GM06990 (cell line): ENCODE results near the gene BCS1L.

ENCODE experiments used
- DNase-seq: peaks from one replicate; pipeline ENCODE4 v3.0.0-alpha.2; 2011; ENCODE audit not compliant: insufficient read length; ENCODE audit errors: extremely low read depth
- H3K27me3 ChIP-seq: replicated peaks from 2 replicates; pipeline ENCODE4 v1.6.0; 2011; ENCODE audit warnings: low read length; ENCODE audit not compliant: control insufficient read depth, insufficient read depth
- H3K36me3 ChIP-seq: 2 replicates; pipeline ENCODE4 v1.5.1; 2011; ENCODE audit warnings: low read length; ENCODE audit not compliant: control insufficient read depth, insufficient read depth
- H3K4me3 ChIP-seq: replicated peaks from 2 replicates; pipeline ENCODE4 v1.5.1; 2011; ENCODE audit warnings: low read depth, mild to moderate bottlenecking, control low read depth, low read length
- TF ChIP-seq, protein P1 (sequence below): IDR thresholded peaks from 2 replicates; pipeline ENCODE4 v1.5.1; 2011; ENCODE audit warnings: low read length, control low read depth, mild to moderate bottlenecking, inconsistent platforms; ENCODE audit not compliant: insufficient read depth, poor library complexity, severe bottlenecking

The BCS1L gene

GRCh38 chr2:218642121-218642656 is 17.3 kb upstream of the BCS1L start:
- Histone ChIP-seq H3K36me3 (peaks cover 58% of the 10 kb centered on the region), H3K4me3 (no peak overlapping the region), H3K27me3 (no peaks in the 10 kb centered on the region)
- DNase-seq, result no peak
- TF ChIP-seq, protein P1, sequence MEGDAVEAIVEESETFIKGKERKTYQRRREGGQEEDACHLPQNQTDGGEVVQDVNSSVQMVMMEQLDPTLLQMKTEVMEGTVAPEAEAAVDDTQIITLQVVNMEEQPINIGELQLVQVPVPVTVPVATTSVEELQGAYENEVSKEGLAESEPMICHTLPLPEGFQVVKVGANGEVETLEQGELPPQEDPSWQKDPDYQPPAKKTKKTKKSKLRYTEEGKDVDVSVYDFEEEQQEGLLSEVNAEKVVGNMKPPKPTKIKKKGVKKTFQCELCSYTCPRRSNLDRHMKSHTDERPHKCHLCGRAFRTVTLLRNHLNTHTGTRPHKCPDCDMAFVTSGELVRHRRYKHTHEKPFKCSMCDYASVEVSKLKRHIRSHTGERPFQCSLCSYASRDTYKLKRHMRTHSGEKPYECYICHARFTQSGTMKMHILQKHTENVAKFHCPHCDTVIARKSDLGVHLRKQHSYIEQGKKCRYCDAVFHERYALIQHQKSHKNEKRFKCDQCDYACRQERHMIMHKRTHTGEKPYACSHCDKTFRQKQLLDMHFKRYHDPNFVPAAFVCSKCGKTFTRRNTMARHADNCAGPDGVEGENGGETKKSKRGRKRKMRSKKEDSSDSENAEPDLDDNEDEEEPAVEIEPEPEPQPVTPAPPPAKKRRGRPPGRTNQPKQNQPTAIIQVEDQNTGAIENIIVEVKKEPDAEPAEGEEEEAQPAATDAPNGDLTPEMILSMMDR, result no peak

DNA sequence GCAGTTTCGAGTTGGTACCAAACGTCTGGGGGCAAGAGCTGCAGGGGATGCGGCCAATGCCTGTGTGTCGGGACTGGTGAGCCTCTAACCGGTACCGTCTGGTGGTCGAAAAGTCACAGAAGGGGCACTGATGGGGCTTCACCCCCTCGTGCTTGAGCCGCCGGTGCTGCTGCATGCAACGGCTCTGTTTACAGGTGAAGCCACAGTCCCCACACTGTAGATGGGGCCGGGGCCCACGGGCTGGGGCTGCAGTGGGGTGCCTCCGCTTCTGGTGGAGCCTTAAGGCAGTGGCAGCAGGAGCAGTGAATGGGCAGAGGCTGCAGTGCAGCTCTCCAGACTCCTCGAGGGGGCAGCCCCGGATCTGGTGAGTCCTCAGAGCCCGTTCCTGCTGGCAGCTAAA is 16.7 kb upstream of the BCS1L start:
- no peak for DNase-seq
- TF ChIP-seq, protein P1, result no peak
- no peak overlapping the region for H3K4me3 ChIP-seq
- H3K36me3 ChIP-seq, result peaks cover 61% of the 10 kb centered on the region
- H3K27me3 ChIP-seq, result no peaks in the 10 kb centered on the region

DNA sequence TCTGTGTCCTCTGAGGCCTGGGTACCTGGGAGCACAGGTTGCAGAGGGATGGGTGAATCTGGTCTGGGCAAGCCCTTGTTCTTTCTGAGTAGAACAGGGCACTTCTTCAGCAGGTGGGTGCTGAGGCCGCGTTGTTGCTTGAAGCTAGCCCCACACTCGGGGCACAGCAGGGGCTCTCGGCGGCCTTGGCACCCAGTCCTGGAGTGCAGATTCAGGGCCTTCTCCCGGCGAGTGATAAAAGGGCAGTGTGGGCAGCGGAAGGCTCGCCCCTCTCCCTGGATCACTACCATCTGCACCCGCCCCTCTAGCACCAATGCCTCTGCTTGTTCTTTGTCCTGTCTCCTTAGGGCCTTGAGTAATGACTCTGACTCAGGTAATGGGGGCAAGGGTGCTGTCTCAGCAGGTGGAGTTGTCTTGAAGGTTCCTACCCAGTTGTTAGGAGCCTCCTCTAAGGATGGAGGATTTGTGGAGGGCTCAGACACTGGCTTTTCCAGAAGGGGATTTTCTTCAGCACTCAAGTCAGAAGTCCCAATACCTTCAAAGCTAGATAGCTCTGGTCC is 15.7 kb upstream of the BCS1L start:
- Histone ChIP-seq H3K36me3 (peaks cover 58% of the 10 kb centered on the region), H3K27me3 (no peaks in the 10 kb centered on the region), H3K4me3 (no peak overlapping the region)
- TF ChIP-seq, protein P1, result no peak
- no peak for DNase-seq

DNA sequence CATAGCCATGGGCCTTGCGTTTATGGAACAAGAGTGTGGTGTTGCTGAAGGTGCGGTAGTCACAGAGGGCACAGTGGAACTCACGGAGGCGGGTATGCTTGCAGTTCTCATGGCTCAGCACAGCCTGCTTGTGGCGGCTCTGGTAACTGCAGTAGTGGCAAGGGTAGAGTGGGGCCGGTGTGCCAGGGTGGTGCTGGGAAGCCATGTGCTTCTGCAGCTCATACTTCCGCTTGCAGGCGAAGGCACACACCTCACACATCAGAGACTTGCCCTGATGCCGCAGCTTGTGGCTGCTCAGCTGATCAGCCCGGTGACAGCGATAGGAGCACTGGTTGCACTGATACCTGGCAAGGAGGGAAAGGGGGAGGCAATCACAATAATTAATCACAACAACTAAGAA is 14.8 kb upstream of the BCS1L start:
- no peaks in the 10 kb centered on the region for H3K27me3 ChIP-seq
- TF ChIP-seq, protein P1, result no peak
- H3K36me3 ChIP-seq, result peaks cover 66% of the 10 kb centered on the region
- no peak for DNase-seq
- no peak overlapping the region for H3K4me3 ChIP-seq

DNA sequence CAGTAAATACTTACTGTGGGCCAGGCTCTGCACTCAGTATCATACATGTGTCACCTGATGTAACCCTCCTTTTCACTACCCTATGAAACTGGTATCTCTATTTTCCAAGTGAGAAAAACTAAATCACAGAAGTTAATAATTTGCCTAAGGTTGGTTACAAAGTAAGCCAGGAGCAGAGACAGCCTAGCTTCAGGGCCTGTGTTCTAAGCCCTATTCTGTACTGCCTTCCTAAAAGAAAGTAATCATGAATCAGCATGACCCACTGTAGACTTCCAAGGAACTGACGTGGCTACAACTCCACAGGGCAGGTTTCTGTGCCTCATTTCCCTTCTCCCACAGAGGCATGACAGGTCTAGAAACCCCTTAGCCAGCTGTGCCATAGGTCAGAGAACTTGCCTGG is 14.4 kb upstream of the BCS1L start:
- DNase-seq, result no peak
- Histone ChIP-seq H3K36me3 (peaks cover 66% of the 10 kb centered on the region), H3K27me3 (no peaks in the 10 kb centered on the region), H3K4me3 (no peak overlapping the region)
- TF ChIP-seq, protein P1, result no peak

- peaks cover 55% of the 10 kb centered on the region for H3K36me3 ChIP-seq
- peak; percentile 39 for DNase-seq
- H3K27me3 ChIP-seq, result no peaks in the 10 kb centered on the region
- TF ChIP-seq, protein P1, result peak; percentile 89
- H3K4me3 ChIP-seq, result no peak overlapping the region
These were observed 11.2 kb upstream of the BCS1L start for GRCh38 chr2:218648088-218648786.
